Erythroblast (primary cell): ENCODE data around the gene ZBTB17.

Experiments
- GATA1 ChIP-seq: IDR thresholded peaks from 2 replicates; pipeline ENCODE4 v1.6.1; 2011; ENCODE audit warnings: low read depth, mild to moderate bottlenecking, control low read depth, low read length, moderate library complexity
- POLR2A ChIP-seq: IDR thresholded peaks from 2 replicates; pipeline ENCODE4 v1.6.1; 2011; ENCODE audit warnings: mild to moderate bottlenecking, low read length

- no peak for TF ChIP-seq POLR2A
- no peak for TF ChIP-seq GATA1
Observed at GRCh38 chr1:15940110-15941043, 35.5 kb downstream of the ZBTB17 start.
